Ovary (tissue), 9 donors: ENCODE measurements around the gene SLC9B1. TPM values are rescaled to one million over a fixed set of nuclear protein-coding genes. Genes with fewer than 3 reads are reported as not detected.
A peak's percentile ranks its signal among the peaks of the same experiment; 100 is the strongest.

Experiments
- DNase-seq, 5 donors: peaks; one replicate each; pipeline ENCODE4 v3.0.0-alpha.2; 2019 to 2020
- H3K27ac ChIP-seq, 2 donors: fragments of 200-600 bp; one replicate each; pipeline versions ENCODE4 v1.5.1 to v1.8.0; 2019 to 2022
- H3K27me3 ChIP-seq: fragments of 200-600 bp; one replicate; pipeline ENCODE4 v1.8.0; 2022
- H3K36me3 ChIP-seq: fragments of 200-600 bp; sonication (generic); one replicate; pipeline ENCODE4 v1.5.1; 2019
- H3K4me1 ChIP-seq: one replicate; pipeline ENCODE4 v1.8.1; 2013; ENCODE audit warnings: mild to moderate bottlenecking, moderate library complexity; ENCODE audit not compliant: insufficient read depth
- H3K4me3 ChIP-seq: fragments of 200-600 bp; sonication (generic); one replicate; pipeline ENCODE4 v1.5.1; 2017
- H3K9me3 ChIP-seq, 2 donors: fragments of 200-600 bp in 1 of 2; sonication (generic) in 1 of 2; one replicate each; pipeline versions ENCODE4 v1.5.1 to v1.8.1; 2013 to 2019; ENCODE audit warnings: mild to moderate bottlenecking in 1 of 2, moderate library complexity in 1 of 2
- EP300 ChIP-seq: sonication (generic); formaldehyde crosslinking; IDR thresholded peaks from one replicate; pipeline ENCODE4 v1.6.1; 2017; ENCODE audit warnings: antibody characterized with exemption
- POLR2A ChIP-seq: fragments of 450-650 bp; IDR thresholded peaks from one replicate; pipeline ENCODE4 v1.6.1; 2017; ENCODE audit warnings: antibody characterized with exemption, mild to moderate bottlenecking, moderate library complexity
- WGBS, 3 donors: extraction: QIAGEN DNeasy Blood & Tissue Kit in 1 of 3; methylation state at CpG; one replicate each; pipeline versions ENCODE4 v1.1.5 to v1.1.7; 2013 to 2017; 5-methylcytosine and 5-hydroxymethylcytosine counted together
- intact Hi-C, 4 donors: fragments of 100-400 bp; cut with DNase I; formaldehyde crosslinking; loops; one replicate each; pipeline versions ENCODE4 v1.11.0 to v1.15.1; 2022 to 2023
- polyA plus RNA-seq, 2 donors: library from polyadenylated mRNA; stranded (reverse); fragments of 200-250 nt in 1 of 2; fragments of 350-450 nt in 1 of 2; fragmentation: Illumina TruSeq in 1 of 2; extraction: RNeasy Lipid Tissue Mini Kit (QIAGEN cat#74804) in 1 of 2; gene quantifications; one replicate each; pipeline ENCODE4 v1.2.3, GENCODE V29; 2013 to 2014
- total RNA-seq, 7 donors: library from RNA; depleted of rRNA in 2 of 7; stranded (reverse); fragments of >200 nt in 2 of 7; fragmentation: NEBNext Ultra II Directional in 3 of 7; extraction: Animal tissue kit (Norgen Biotek cat#: 25700) in 3 of 7; gene quantifications; one replicate each; pipeline versions ENCODE4 v1.1.0 to v1.2.4, GENCODE V29; 2016 to 2023
- TF ChIP-seq, protein P1 (sequence below), 3 donors: fragments of 450-650 bp in 2 of 3; fragments of 200-600 bp in 1 of 3; IDR thresholded peaks; one replicate each; pipeline versions ENCODE4 v1.5.1 to v1.8.0; 2016 to 2022; ENCODE audit warnings: antibody characterized with exemption in 3 of 3, mild to moderate bottlenecking in 1 of 3
- donor health status: DM: no; HTN: no; CAD: no; lungs with moderate emphysema.
- donor health status: DM: no; HTN: no; CAD: no.
- donor health status: Bipolar disorder and iron deficiency.
- donor health status: DM: yes; HTN: yes; CAD: no.
- donor health status: DM: no; HTN: no; CAD: no.
- donor health status: DM: yes; HTN: yes; CAD: no.

The SLC9B1 gene
- total and polyA plus RNA-seq, 9 donors = 0.83 to 3.8 (median 2.0) TPM

DNA sequence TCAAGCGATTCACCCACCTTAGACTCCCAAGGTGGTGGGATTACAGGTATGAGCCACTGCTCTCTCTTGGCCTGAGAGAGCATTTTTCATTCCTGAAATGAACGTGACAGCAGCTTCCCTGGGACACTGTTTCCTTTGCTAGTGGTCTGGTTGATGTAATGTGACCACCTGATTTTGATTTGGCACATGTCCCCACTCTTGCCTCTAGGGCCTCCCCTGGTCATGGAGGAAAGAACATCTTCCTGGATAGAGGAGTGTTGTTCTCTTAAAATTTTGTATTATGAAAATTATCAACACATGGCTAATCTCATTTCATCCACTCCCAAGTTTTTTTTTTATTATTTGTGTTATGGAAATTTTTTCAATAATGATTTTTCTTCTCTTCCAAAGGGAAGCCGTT, 33.3 kb upstream of the SLC9B1 start:
- intact Hi-C loops = no loop called here

DNA sequence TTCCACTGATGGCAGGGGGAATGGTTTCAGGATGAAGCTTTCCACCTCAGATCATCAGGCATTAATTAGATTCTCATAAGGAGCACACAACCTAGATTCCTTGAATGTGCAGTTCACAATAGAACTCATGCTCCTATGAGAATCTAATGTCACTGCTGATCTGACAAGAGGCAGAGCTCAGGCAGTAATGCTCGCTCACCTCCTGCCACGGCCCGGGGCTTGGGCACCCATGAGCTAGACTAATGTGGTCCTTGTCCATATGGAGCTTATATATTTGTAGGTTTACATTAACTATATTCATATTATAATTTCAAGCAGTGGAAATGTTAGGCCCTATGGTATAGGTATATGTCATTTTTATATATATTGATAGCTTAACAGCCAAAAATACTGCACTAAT, 32.6 kb upstream of the SLC9B1 start:
- Histone ChIP-seq H3K36me3 (no peaks in the 10 kb centered on the region), H3K9me3 (no peaks in the 10 kb centered on the region), H3K27ac (no peak overlapping the region), H3K27me3 (no peaks in the 10 kb centered on the region), H3K4me3 (no peak overlapping the region), H3K4me1 (no peaks in the 10 kb centered on the region)
- intact Hi-C loops = no loop called here
- TF ChIP-seq, protein P1, sequence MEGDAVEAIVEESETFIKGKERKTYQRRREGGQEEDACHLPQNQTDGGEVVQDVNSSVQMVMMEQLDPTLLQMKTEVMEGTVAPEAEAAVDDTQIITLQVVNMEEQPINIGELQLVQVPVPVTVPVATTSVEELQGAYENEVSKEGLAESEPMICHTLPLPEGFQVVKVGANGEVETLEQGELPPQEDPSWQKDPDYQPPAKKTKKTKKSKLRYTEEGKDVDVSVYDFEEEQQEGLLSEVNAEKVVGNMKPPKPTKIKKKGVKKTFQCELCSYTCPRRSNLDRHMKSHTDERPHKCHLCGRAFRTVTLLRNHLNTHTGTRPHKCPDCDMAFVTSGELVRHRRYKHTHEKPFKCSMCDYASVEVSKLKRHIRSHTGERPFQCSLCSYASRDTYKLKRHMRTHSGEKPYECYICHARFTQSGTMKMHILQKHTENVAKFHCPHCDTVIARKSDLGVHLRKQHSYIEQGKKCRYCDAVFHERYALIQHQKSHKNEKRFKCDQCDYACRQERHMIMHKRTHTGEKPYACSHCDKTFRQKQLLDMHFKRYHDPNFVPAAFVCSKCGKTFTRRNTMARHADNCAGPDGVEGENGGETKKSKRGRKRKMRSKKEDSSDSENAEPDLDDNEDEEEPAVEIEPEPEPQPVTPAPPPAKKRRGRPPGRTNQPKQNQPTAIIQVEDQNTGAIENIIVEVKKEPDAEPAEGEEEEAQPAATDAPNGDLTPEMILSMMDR (IDR thresholded peaks at IDR 0.05) = no peak
- TF ChIP-seq POLR2A (no peak), EP300 (no peak)
- WGBS, 3 donors = 93 to 99% (median 98%) methylated on average over 3 of the region's 3 CpGs
- DNase-seq = no peak

More for the DNA sequence above, 33.3 kb upstream of the SLC9B1 start:
- DNase-seq = no peak
- no peaks in the 10 kb centered on the region for H3K4me1 ChIP-seq
- H3K27ac ChIP-seq = no peak overlapping the region
- no peaks in the 10 kb centered on the region for H3K36me3 ChIP-seq
- no peaks in the 10 kb centered on the region for H3K27me3 ChIP-seq
- no peaks in the 10 kb centered on the region for H3K9me3 ChIP-seq
- no peak for TF ChIP-seq EP300
- H3K4me3 ChIP-seq = no peak overlapping the region
- 79 to 88% (median 84%) methylated on average over 3 of the region's 3 CpGs for WGBS, 3 donors

DNA sequence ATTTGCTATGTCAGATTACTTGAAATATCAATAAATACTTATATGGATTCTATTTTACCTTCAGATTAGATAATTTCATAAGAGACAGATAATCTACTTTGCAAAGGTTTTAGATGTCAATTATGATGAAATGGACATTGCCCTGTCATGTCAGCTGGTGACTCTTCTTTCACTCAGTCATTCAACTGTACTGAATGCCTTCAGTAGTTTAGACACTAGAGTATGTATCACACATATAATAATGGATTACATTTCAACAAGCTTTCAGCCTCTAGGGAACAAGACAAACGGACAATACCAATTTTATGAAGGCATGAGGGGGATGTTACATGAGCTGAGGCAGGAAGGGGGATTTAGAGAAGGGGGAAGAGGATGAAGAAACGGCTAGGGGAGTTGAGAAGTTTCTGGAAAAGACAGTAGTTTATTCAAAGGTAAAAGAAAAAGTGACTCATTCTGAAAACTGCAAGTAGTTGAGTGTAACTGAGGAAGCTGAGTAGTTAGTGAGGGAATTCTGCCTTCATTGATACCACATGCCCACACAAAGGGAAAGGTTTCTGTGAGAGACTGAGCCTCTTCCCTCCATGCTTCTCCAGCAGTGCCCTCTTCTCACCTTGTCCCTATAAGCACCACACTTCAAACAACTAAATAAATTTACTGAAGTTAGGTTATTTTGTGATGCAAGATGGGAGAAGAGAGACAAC, 31.4 kb upstream of the SLC9B1 start:
- Histone ChIP-seq H3K9me3 (no peaks in the 10 kb centered on the region), H3K4me1 (no peaks in the 10 kb centered on the region), H3K27me3 (no peaks in the 10 kb centered on the region), H3K27ac (no peak overlapping the region), H3K36me3 (no peaks in the 10 kb centered on the region), H3K4me3 (no peak overlapping the region)
- DNase-seq = no peak
- intact Hi-C loops = no loop called here
- no peak for TF ChIP-seq POLR2A
- TF ChIP-seq, protein P1 (IDR thresholded peaks at IDR 0.05) = no peak
- no peak for TF ChIP-seq EP300
- 54 to 60% (median 57%) methylated on average over 2 of the region's 2 CpGs for WGBS, 3 donors

DNA sequence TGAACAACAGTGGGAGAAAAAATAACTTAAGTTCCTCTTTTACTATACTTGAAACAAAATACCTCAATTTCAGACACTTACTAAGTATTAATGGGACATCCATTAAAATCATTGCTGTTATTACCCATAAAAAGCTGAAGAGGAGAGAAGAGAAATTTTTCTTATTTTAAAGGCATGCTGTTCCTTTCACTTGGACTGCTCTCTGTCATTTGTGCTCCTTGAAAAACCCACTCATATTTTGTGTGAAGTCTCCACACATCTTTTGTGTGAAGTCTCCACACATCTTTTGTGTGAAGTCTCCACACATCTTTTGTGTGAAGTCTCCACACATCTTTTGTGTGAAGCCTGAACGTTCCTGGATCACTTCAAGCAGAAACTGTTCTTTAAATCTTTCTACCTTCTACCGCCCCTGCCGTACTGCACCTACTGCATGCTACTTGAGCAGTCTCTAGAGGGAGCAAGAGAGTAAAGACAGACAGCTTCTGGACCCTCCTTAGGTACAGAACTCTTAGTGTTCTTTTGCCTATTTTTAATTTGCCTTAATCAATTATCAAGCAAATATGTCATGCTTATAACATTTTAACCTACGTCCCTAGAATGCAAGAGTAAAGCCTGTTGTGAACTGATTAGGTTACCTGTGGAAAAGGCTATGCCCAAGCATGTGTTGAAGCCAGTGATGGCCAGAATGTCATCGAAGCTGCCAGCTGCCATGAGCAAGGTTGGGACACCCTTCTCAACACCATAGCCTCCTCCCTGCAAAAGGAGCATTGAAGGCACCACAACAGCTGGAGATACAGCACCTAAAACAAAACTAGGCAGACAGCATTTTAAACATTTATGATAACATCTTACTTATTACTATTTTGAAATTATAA, 27.1 kb upstream of the SLC9B1 start:
- 50 to 61% (median 55%) methylated on average over 5 of the region's 5 CpGs for WGBS, 3 donors
- Histone ChIP-seq H3K27ac (no peak overlapping the region), H3K36me3 (no peaks in the 10 kb centered on the region), H3K4me3 (no peak overlapping the region), H3K27me3 (no peaks in the 10 kb centered on the region), H3K9me3 (no peaks in the 10 kb centered on the region), H3K4me1 (no peaks in the 10 kb centered on the region)
- TF ChIP-seq, protein P1 (IDR thresholded peaks at IDR 0.05) = peak in 2 of 3 donors; percentile 23 to 24
- TF ChIP-seq EP300 = no peak
- peak in 1 of 5 donors; percentile 24 for DNase-seq
- intact Hi-C loops = no loop called here

DNA sequence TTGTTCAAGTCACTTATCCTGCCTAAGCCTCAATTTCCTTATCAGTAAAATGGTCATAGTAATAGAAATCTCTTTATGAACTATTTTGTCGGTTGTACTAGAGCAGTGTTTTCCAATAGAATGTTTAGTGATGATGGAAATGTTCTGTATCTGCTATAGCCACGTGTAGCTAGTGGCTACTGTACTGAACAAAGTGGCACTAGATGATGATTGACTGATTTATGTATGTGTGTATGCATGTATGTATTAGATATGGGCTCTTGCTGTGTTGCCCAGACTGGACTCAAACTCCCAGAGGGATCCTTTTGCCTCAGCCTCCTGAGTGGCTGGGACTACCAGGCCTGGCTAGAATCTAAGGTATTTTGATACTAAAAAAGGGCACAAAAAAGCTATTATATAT, 24.7 kb upstream of the SLC9B1 start:
- TF ChIP-seq POLR2A = no peak
- TF ChIP-seq, protein P1 (IDR thresholded peaks at IDR 0.05) = no peak
- TF ChIP-seq EP300 = no peak
- DNase-seq = no peak
- intact Hi-C loops = no loop called here
- 87 to 97% (median 90%) methylated on average over 2 of the region's 2 CpGs for WGBS, 3 donors
- Histone ChIP-seq H3K27ac (no peak overlapping the region), H3K9me3 (no peaks in the 10 kb centered on the region), H3K27me3 (no peaks in the 10 kb centered on the region), H3K4me3 (no peak overlapping the region), H3K36me3 (no peaks in the 10 kb centered on the region), H3K4me1 (no peaks in the 10 kb centered on the region)
